Measurements from ENCODE around the gene UBE3D.
A peak's percentile ranks its signal among the peaks of the same experiment; 100 is the strongest.

The UBE3D gene

DNA sequence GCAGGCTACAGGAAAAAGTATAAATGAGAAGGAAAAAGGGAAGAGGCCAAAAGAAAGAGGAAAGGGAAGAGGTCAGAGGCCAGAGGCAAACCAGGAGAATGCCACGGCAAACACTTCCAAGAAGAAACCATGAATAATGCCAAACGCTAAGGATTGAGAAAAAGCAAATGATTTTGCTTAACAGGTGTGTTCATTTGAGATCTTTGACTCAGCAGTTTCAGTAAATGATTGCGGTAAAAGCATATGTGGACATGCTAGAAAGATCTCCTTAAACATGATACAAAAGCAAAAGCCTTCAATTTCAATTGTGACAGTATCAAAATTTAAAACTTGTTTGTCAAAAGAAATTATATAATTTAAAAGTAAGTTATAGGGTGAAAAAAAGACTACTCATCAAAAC lies 70.6 kb downstream of the UBE3D start:
- H3K36me3 ChIP-seq (ENCODE audit: insufficient read depth, low read length): no peaks in the 10 kb centered on the region
- no peak overlapping the region for H3K9ac ChIP-seq (ENCODE audit: low read depth, low read length)
- H3K27me3 ChIP-seq (ENCODE audit: control insufficient read depth, insufficient read depth, low read length): no peaks in the 10 kb centered on the region
- H3K4me1 ChIP-seq (ENCODE audit: control insufficient read depth, insufficient read depth, low read length): no peaks in the 10 kb centered on the region
- H3K4me2 ChIP-seq (ENCODE audit: low read length): no peak overlapping the region
- H3K4me3 ChIP-seq (ENCODE audit: low read length): no peak overlapping the region
- H3K9me3 ChIP-seq (replicated peaks; ENCODE audit: low read length): no peaks in the 10 kb centered on the region

DNA sequence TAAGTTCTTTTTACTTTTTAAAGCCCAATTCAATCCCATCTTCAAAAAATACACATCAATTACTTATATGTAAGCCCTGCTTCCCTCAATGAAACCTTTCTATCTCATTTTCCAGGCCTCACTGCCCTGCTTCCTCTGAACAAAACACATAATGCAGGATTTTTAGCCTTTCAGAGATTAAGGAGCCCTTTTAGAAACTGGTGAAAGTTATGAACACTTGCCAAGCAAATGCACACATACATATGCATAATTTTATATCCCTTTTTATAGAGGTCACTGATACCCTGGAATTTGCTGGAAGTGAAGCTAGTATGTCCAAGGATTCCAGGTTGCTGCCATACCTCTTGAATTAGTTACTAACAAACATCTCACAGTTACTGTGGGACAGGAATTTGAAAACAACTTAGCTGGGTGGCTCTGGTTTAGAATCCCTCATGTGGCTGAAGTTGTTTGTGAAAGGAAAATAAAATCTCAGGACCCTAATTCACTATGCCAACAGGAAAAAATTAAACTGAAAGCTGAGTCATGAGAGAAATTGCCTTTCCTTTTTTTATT lies 75.8 kb downstream of the UBE3D start:
- Histone ChIP-seq H3K4me1 (ENCODE audit: control insufficient read depth, insufficient read depth, low read length) (no peaks in the 10 kb centered on the region), H3K27me3 (ENCODE audit: control insufficient read depth, insufficient read depth, low read length) (no peaks in the 10 kb centered on the region), H3K4me2 (ENCODE audit: low read length) (no peak overlapping the region), H3K36me3 (ENCODE audit: insufficient read depth, low read length) (no peaks in the 10 kb centered on the region), H3K9ac (ENCODE audit: low read depth, low read length) (no peak overlapping the region), H3K4me3 (ENCODE audit: low read length) (no peak overlapping the region), H3K9me3 (replicated peaks; ENCODE audit: low read length) (no peaks in the 10 kb centered on the region)

DNA sequence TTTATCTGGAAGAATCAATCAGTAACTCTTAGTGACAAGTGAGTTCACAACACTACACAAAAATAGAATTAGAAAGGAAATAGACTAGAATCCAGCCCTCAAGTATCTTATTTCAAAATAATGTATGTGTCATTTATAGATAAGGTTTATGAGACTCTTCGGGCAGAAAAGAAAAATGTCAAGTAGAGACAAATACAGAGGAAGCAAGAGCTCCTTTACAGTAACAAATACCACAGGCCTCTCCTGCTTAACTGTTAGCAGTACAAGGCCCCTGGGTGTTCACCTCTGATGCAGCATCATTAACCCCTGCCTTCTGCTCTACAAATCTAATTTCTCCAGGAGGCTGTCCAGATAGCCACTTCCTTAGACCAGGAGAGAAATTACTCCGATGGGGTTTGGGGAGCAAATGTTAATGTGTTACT lies 76.7 kb downstream of the UBE3D start:
- no peaks in the 10 kb centered on the region for H3K27me3 ChIP-seq (ENCODE audit: control insufficient read depth, insufficient read depth, low read length)
- no peaks in the 10 kb centered on the region for H3K4me1 ChIP-seq (ENCODE audit: control insufficient read depth, insufficient read depth, low read length)
- no peak overlapping the region for H3K4me3 ChIP-seq (ENCODE audit: low read length)
- H3K9me3 ChIP-seq (replicated peaks; ENCODE audit: low read length): no peaks in the 10 kb centered on the region
- H3K4me2 ChIP-seq (ENCODE audit: low read length): no peak overlapping the region
- H3K9ac ChIP-seq (ENCODE audit: low read depth, low read length): no peak overlapping the region
- H3K36me3 ChIP-seq (ENCODE audit: insufficient read depth, low read length): no peaks in the 10 kb centered on the region

DNA sequence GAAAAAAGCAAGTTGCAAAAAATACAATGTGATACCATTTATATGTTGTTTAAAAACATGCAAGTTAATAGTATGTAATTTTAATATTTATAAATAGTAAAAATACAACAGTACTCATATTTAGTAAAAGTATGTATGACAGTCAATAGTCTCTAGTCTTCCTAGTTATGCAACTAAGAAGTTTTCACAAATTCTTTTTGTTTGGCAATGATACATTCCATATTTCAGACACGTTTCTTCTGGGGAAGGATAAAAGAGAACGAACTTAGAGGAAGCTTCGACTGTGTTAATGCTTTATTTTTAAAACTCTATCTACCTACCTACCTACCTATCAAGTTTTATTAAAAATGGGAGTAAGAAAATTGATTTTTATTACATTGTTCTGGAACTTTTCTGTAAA lies 77.7 kb downstream of the UBE3D start:
- Histone ChIP-seq H3K4me3 (ENCODE audit: low read length) (no peak overlapping the region), H3K27me3 (ENCODE audit: control insufficient read depth, insufficient read depth, low read length) (no peaks in the 10 kb centered on the region), H3K9ac (ENCODE audit: low read depth, low read length) (no peak overlapping the region), H3K36me3 (ENCODE audit: insufficient read depth, low read length) (no peaks in the 10 kb centered on the region), H3K4me2 (ENCODE audit: low read length) (no peak overlapping the region), H3K4me1 (ENCODE audit: control insufficient read depth, insufficient read depth, low read length) (no peaks in the 10 kb centered on the region), H3K9me3 (replicated peaks; ENCODE audit: low read length) (no peaks in the 10 kb centered on the region)

DNA sequence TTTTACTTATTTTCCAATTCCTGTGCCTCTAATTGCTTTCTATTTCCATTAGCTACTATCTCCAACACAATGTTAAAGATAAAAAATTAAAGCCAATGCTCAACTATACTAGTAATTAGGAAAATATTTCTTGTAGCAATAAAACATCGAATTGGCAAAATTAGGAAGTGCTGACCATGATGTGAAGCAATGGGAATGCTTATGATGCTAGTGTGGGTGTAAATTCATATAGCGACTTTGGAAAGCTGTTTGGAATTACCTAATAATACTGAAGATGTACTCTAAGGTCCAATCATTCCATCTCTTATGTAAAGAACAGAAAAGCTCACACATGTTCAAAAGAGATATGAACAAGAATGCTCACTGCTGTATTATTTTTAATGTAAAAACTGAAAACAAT lies 78.2 kb downstream of the UBE3D start:
- Histone ChIP-seq H3K9me3 (replicated peaks; ENCODE audit: low read length) (no peaks in the 10 kb centered on the region), H3K27me3 (ENCODE audit: control insufficient read depth, insufficient read depth, low read length) (no peaks in the 10 kb centered on the region), H3K36me3 (ENCODE audit: insufficient read depth, low read length) (no peaks in the 10 kb centered on the region), H3K4me3 (ENCODE audit: low read length) (no peak overlapping the region), H3K4me2 (ENCODE audit: low read length) (no peak overlapping the region), H3K9ac (ENCODE audit: low read depth, low read length) (no peak overlapping the region), H3K4me1 (ENCODE audit: control insufficient read depth, insufficient read depth, low read length) (no peaks in the 10 kb centered on the region)

DNA sequence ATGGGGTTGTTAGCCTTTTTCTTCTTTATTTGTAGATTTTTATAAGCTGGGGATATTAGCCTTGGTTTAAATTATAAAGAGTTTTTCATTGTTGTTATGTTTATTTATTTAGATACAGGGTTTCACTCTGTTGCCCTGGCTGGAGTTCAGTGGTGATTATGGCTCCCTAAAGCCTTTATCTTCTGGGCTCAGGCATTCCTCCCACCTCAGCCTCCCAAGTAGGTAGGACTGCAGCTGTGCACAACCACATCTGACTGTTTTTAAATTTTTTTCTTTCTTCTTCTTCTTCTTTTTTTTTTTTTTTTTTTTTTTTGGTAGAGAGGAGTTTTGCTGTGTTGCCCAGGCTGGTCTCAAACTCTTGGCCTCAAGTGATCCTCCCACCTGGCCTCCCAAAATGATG lies 80.9 kb downstream of the UBE3D start:
- Histone ChIP-seq H3K4me2 (ENCODE audit: low read length) (no peak overlapping the region), H3K36me3 (ENCODE audit: insufficient read depth, low read length) (no peaks in the 10 kb centered on the region)

DNA sequence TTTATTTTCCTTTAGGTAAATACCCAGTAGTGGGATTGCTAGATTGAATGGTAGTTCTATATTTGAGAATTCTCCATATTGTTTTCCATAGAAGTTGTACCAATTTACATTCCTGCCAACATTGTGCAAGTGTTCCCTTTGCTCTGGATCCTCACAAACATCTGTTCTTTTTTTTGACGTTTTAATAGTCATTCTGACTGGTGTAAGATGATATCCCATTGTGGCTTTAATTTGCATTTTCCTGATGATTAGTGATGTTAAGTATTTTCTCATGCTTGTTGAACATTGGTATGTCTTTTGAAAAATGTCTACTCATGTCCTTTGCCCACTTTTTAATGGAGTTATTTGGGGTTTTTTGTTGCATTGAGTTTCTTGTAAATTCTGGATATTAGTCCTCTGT lies 85.6 kb downstream of the UBE3D start:
- peak overlapping the region; percentile 32 for H3K9ac ChIP-seq (ENCODE audit: low read depth, low read length)
- no peaks in the 10 kb centered on the region for H3K27me3 ChIP-seq (ENCODE audit: control insufficient read depth, insufficient read depth, low read length)
- no peaks in the 10 kb centered on the region for H3K36me3 ChIP-seq (ENCODE audit: insufficient read depth, low read length)
- peaks cover 16% of the 10 kb centered on the region for H3K4me1 ChIP-seq (ENCODE audit: control insufficient read depth, insufficient read depth, low read length)
- H3K4me2 ChIP-seq (ENCODE audit: low read length): peak overlapping the region; percentile 45
- H3K9me3 ChIP-seq (replicated peaks; ENCODE audit: low read length): no peaks in the 10 kb centered on the region
- H3K4me3 ChIP-seq (ENCODE audit: low read length): no peak overlapping the region

More for the DNA sequence above, 80.9 kb downstream of the UBE3D start:
- Histone ChIP-seq H3K9me3 (replicated peaks; ENCODE audit: low read length) (no peaks in the 10 kb centered on the region), H3K9ac (ENCODE audit: low read depth, low read length) (no peak overlapping the region), H3K4me1 (ENCODE audit: control insufficient read depth, insufficient read depth, low read length) (peaks cover 12% of the 10 kb centered on the region), H3K4me3 (ENCODE audit: low read length) (no peak overlapping the region), H3K27me3 (ENCODE audit: control insufficient read depth, insufficient read depth, low read length) (no peaks in the 10 kb centered on the region)

DNA sequence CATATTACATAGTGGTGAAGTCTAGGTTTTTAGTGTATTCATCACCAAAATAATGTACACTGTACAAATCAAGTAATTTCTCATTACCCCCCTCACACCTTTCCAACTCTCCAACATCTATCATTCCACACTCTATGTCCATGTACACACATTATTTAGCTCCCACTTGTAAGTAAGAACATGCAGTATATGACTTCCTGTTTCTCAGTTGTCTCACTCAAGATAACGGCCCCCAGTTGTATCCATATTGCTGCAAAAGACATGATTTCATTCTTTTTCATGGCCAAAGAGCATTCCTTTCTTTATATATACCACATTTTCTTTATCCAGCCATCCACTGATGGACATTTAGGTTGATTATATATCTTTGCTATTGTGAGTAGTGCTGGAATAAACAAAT lies 86.0 kb downstream of the UBE3D start:
- no peaks in the 10 kb centered on the region for H3K9me3 ChIP-seq (replicated peaks; ENCODE audit: low read length)
- no peak overlapping the region for H3K4me3 ChIP-seq (ENCODE audit: low read length)
- H3K9ac ChIP-seq (ENCODE audit: low read depth, low read length): peak overlapping the region; percentile 5
- H3K4me1 ChIP-seq (ENCODE audit: control insufficient read depth, insufficient read depth, low read length): peaks cover 18% of the 10 kb centered on the region
- H3K36me3 ChIP-seq (ENCODE audit: insufficient read depth, low read length): no peaks in the 10 kb centered on the region
- H3K27me3 ChIP-seq (ENCODE audit: control insufficient read depth, insufficient read depth, low read length): no peaks in the 10 kb centered on the region
- H3K4me2 ChIP-seq (ENCODE audit: low read length): no peak overlapping the region

DNA sequence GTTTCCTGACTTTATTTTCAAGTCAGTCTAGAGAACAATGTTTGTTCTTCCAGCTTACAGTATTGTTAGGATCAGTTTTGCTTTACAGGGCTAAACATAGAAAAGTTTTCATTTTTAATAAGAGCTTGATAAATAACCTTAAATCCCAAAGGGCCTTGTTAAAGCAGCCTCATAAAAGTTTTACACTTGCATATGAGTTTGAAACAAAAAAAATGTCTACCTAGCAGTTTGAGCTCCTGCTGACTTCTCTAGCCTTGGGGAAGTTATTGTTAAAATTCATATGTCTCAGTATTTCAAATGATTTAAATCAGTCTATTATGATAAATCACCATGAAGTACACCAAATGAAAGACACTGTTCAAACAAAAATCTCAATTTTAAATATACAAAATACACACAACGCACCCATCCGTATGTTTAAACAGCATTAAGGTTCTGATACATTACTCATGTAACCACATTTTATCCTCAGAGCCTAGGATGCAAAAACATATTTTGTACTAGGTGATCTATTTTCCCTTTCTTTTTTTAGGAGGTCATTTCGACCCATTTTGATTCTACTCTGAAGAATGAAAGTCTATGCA lies 87.2 kb downstream of the UBE3D start:
- Histone ChIP-seq H3K4me2 (ENCODE audit: low read length) (no peak overlapping the region), H3K4me1 (ENCODE audit: control insufficient read depth, insufficient read depth, low read length) (peaks cover 20% of the 10 kb centered on the region), H3K4me3 (ENCODE audit: low read length) (no peak overlapping the region), H3K9me3 (replicated peaks; ENCODE audit: low read length) (no peaks in the 10 kb centered on the region), H3K36me3 (ENCODE audit: insufficient read depth, low read length) (no peaks in the 10 kb centered on the region), H3K27me3 (ENCODE audit: control insufficient read depth, insufficient read depth, low read length) (no peaks in the 10 kb centered on the region), H3K9ac (ENCODE audit: low read depth, low read length) (no peak overlapping the region)

DNA sequence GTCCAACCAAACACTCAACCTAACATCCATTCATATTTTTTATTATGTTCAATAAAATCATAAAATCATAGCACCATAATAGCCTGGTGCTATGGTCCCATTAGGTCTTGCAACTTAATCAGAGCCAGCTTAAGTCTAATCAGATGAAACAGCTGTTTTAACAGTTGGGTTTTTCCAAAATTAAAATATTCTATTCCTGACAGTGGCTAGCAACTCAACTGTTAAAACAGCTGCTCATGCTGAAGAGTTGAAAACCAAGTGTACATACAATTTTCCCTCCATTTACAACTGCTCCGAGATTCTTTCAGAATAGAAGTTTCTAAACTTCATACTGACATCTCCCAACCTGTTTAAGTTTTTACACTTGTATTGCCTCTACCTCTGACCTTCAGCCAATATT lies 89.5 kb downstream of the UBE3D start:
- H3K4me3 ChIP-seq (ENCODE audit: low read length): no peak overlapping the region
- no peaks in the 10 kb centered on the region for H3K27me3 ChIP-seq (ENCODE audit: control insufficient read depth, insufficient read depth, low read length)
- H3K9me3 ChIP-seq (replicated peaks; ENCODE audit: low read length): no peaks in the 10 kb centered on the region
- H3K4me1 ChIP-seq (ENCODE audit: control insufficient read depth, insufficient read depth, low read length): peaks cover 20% of the 10 kb centered on the region
- H3K4me2 ChIP-seq (ENCODE audit: low read length): no peak overlapping the region
- H3K9ac ChIP-seq (ENCODE audit: low read depth, low read length): no peak overlapping the region
- no peaks in the 10 kb centered on the region for H3K36me3 ChIP-seq (ENCODE audit: insufficient read depth, low read length)

DNA sequence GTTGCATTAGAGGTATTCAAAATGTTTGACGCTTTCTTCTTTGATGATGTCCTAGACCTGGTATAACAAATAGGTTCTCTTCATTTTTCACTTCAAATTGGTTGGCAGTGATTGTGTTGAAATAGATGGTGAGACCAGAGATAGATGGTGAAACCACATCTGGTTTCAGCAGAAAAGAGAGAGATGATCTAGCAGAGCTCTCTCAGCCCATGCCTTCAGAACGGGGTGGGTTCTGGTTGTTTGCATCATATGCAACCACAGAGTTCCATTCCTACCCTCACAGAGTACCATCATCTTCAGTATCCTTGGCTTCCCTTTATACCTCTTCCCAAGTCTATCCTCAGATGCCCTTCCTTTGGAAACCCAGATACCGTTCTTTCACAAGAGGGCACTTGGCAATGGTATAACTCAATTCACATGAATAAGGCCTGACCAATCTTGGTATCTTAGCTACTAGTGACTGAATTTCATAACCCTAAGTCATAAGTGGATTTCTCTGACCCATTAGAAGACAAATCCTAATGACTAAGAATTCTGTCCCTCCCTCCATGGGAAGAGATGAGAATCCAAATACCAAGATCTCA lies 93.7 kb downstream of the UBE3D start:
- peaks cover 4% of the 10 kb centered on the region for H3K4me1 ChIP-seq (ENCODE audit: control insufficient read depth, insufficient read depth, low read length)
- H3K9me3 ChIP-seq (replicated peaks; ENCODE audit: low read length): no peaks in the 10 kb centered on the region
- no peak overlapping the region for H3K4me2 ChIP-seq (ENCODE audit: low read length)
- no peaks in the 10 kb centered on the region for H3K27me3 ChIP-seq (ENCODE audit: control insufficient read depth, insufficient read depth, low read length)
- no peak overlapping the region for H3K9ac ChIP-seq (ENCODE audit: low read depth, low read length)
- no peak overlapping the region for H3K4me3 ChIP-seq (ENCODE audit: low read length)
- no peaks in the 10 kb centered on the region for H3K36me3 ChIP-seq (ENCODE audit: insufficient read depth, low read length)

DNA sequence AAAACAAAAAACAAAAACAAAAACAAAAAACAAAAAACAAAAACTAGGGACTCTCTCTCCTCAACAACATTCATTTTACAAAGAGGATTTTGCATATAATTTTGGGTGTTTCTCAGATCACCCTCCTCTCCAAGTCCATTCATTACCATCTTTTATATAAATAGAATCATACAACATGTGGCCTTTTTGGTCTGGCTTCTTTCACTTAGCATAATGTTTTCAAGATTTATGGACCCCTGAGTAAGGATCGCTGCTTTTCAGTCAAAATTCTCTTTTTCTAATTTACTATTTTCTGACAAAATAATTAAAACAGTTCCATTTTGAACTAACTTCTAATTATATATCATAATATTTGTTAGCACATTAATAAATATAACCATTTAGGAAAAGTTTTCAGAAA lies 94.8 kb downstream of the UBE3D start:
- no peaks in the 10 kb centered on the region for H3K27me3 ChIP-seq (ENCODE audit: control insufficient read depth, insufficient read depth, low read length)
- H3K36me3 ChIP-seq (ENCODE audit: insufficient read depth, low read length): no peaks in the 10 kb centered on the region
- H3K9ac ChIP-seq (ENCODE audit: low read depth, low read length): no peak overlapping the region

More for the DNA sequence above, 94.8 kb downstream of the UBE3D start:
- H3K4me2 ChIP-seq (ENCODE audit: low read length): no peak overlapping the region
- H3K9me3 ChIP-seq (replicated peaks; ENCODE audit: low read length): no peaks in the 10 kb centered on the region
- H3K4me1 ChIP-seq (ENCODE audit: control insufficient read depth, insufficient read depth, low read length): peaks cover 4% of the 10 kb centered on the region
- no peak overlapping the region for H3K4me3 ChIP-seq (ENCODE audit: low read length)

Data from skeletal muscle satellite cell (primary cell).